ENCODE measurements around the gene SELENOM. TPM values are rescaled to one million over a fixed set of nuclear protein-coding genes. Genes with fewer than 3 reads are reported as not detected.

Gene SELENOM
- total and polyA plus RNA-seq, 2 donors (not counting 1 experiment from before 2014, with no cell fraction given) = 130 to 132 TPM

GRCh38 chr22:31094021-31094551, 13.3 kb downstream of the SELENOM start:
- Histone ChIP-seq H3K36me3 (ENCODE audit: control insufficient read depth, insufficient read depth, low read length) (peaks cover 81% of the 10 kb centered on the region), H2AFZ (ENCODE audit: low read length) (no peak overlapping the region), H3K79me2 (ENCODE audit: control insufficient read depth, insufficient read depth, low read length) (peaks cover 17% of the 10 kb centered on the region), H3K4me3 (replicated peaks in 1 of 4; ENCODE audit: control extremely low read depth in 1 of 4, insufficient read depth in 1 of 4, low read depth in 3 of 4, low read length in 4 of 4) (no peak overlapping the region), H3K27me3 (ENCODE audit: control insufficient read depth, insufficient read depth, low read length) (no peaks in the 10 kb centered on the region), H3K9me3 (ENCODE audit: control insufficient read depth, insufficient read depth, low read depth, low read length) (no peaks in the 10 kb centered on the region), H3K27ac (ENCODE audit: insufficient read depth, low read length) (no peak overlapping the region), H3K4me2 (ENCODE audit: extremely low read depth, insufficient read depth, low read length) (no peak overlapping the region), H4K20me1 (ENCODE audit: control insufficient read depth, extremely low read depth, insufficient read depth, low read length) (no peaks in the 10 kb centered on the region), H3K4me1 (ENCODE audit: control insufficient read depth, extremely low read depth, insufficient read depth, low read length) (no peaks in the 10 kb centered on the region), H3K9ac (ENCODE audit: insufficient read depth, low read length) (no peak overlapping the region)
- no peak for TF ChIP-seq CTCF (conservative IDR thresholded peaks at IDR 0.05 in 1 of 2, IDR thresholded peaks at IDR 0.05 in 1 of 2; ENCODE audit: low read depth in 1 of 2, low read length in 2 of 2)
- TF ChIP-seq EZH2 (IDR thresholded peaks at IDR 0.05; ENCODE audit: low read length, missing control alignments) = no peak
- DNase-seq (ENCODE audit: low read depth in 2 of 2) = no peak

GRCh38 chr22:31093086-31093850, 14.1 kb downstream of the SELENOM start:
- Histone ChIP-seq H3K9me3 (ENCODE audit: control insufficient read depth, insufficient read depth, low read depth, low read length) (no peaks in the 10 kb centered on the region), H3K4me2 (ENCODE audit: extremely low read depth, insufficient read depth, low read length) (no peak overlapping the region), H3K27ac (ENCODE audit: insufficient read depth, low read length) (no peak overlapping the region), H3K36me3 (ENCODE audit: control insufficient read depth, insufficient read depth, low read length) (peaks cover 83% of the 10 kb centered on the region), H3K9ac (ENCODE audit: insufficient read depth, low read length) (no peak overlapping the region), H3K27me3 (ENCODE audit: control insufficient read depth, insufficient read depth, low read length) (no peaks in the 10 kb centered on the region), H3K4me3 (replicated peaks in 1 of 4; ENCODE audit: control extremely low read depth in 1 of 4, insufficient read depth in 1 of 4, low read depth in 3 of 4, low read length in 4 of 4) (no peak overlapping the region), H3K79me2 (ENCODE audit: control insufficient read depth, insufficient read depth, low read length) (peaks cover 21% of the 10 kb centered on the region), H3K4me1 (ENCODE audit: control insufficient read depth, extremely low read depth, insufficient read depth, low read length) (no peaks in the 10 kb centered on the region), H2AFZ (ENCODE audit: low read length) (no peak overlapping the region), H4K20me1 (ENCODE audit: control insufficient read depth, extremely low read depth, insufficient read depth, low read length) (no peaks in the 10 kb centered on the region)
- TF ChIP-seq CTCF (conservative IDR thresholded peaks at IDR 0.05 in 1 of 2, IDR thresholded peaks at IDR 0.05 in 1 of 2; ENCODE audit: low read depth in 1 of 2, low read length in 2 of 2) = no peak
- TF ChIP-seq EZH2 (IDR thresholded peaks at IDR 0.05; ENCODE audit: low read length, missing control alignments) = no peak
- DNase-seq (ENCODE audit: low read depth in 2 of 2) = no peak

- no peaks in the 10 kb centered on the region for H3K4me1 ChIP-seq (ENCODE audit: control insufficient read depth, extremely low read depth, insufficient read depth, low read length)
- no peaks in the 10 kb centered on the region for H3K9me3 ChIP-seq (ENCODE audit: control insufficient read depth, insufficient read depth, low read depth, low read length)
- no peak overlapping the region for H3K9ac ChIP-seq (ENCODE audit: insufficient read depth, low read length)
- H3K79me2 ChIP-seq (ENCODE audit: control insufficient read depth, insufficient read depth, low read length) = peaks cover 32% of the 10 kb centered on the region
- H2AFZ ChIP-seq (ENCODE audit: low read length) = no peak overlapping the region
- H3K27me3 ChIP-seq (ENCODE audit: control insufficient read depth, insufficient read depth, low read length) = no peaks in the 10 kb centered on the region
- H3K36me3 ChIP-seq (ENCODE audit: control insufficient read depth, insufficient read depth, low read length) = peaks cover 88% of the 10 kb centered on the region
- H4K20me1 ChIP-seq (ENCODE audit: control insufficient read depth, extremely low read depth, insufficient read depth, low read length) = no peaks in the 10 kb centered on the region
- H3K27ac ChIP-seq (ENCODE audit: insufficient read depth, low read length) = no peak overlapping the region
- DNase-seq (ENCODE audit: low read depth in 2 of 2) = no peak
- H3K4me2 ChIP-seq (ENCODE audit: extremely low read depth, insufficient read depth, low read length) = no peak overlapping the region
- H3K4me3 ChIP-seq (replicated peaks in 1 of 4; ENCODE audit: control extremely low read depth in 1 of 4, insufficient read depth in 1 of 4, low read depth in 3 of 4, low read length in 4 of 4) = no peak overlapping the region
- TF ChIP-seq CTCF (conservative IDR thresholded peaks at IDR 0.05 in 1 of 2, IDR thresholded peaks at IDR 0.05 in 1 of 2; ENCODE audit: low read depth in 1 of 2, low read length in 2 of 2) = no peak
- TF ChIP-seq EZH2 (IDR thresholded peaks at IDR 0.05; ENCODE audit: low read length, missing control alignments) = no peak
Observed at GRCh38 chr22:31092161-31092560, 15.2 kb downstream of the SELENOM start.
